ENCODE data around the gene ZXDA. TPM values are rescaled to one million over a fixed set of nuclear protein-coding genes. Genes with fewer than 3 reads are reported as not detected.

Gene ZXDA
- total RNA-seq, 2 experiments from 2014 or later = 3.8 to 4.2 TPM

GRCh38 chrX:57906790-57907189 lies 3.5 kb downstream of the ZXDA start:
- H3K36me3 Mint-ChIP-seq (ENCODE audit: low read depth) = peaks cover 5% of the 10 kb centered on the region
- CTCF ChIA-PET = no interaction called here
- H3K27me3 Mint-ChIP-seq = no peaks in the 10 kb centered on the region
- POLR2A ChIA-PET = interaction anchor here (0.9 kb wide), 1 partner anchor 321 kb away, joined by 3 read pairs; no protein-coding TSS in a partner anchor
- DNase-seq = no peak
- no peak overlapping the region for H3K27ac Mint-ChIP-seq
- peak overlapping the region; percentile 18 for H3K4me3 Mint-ChIP-seq
- H3K4me1 Mint-ChIP-seq = peaks cover 40% of the 10 kb centered on the region
- H3K9me3 Mint-ChIP-seq = no peaks in the 10 kb centered on the region

- Mint-ChIP-seq H3K27me3 (no peaks in the 10 kb centered on the region), H3K9me3 (no peaks in the 10 kb centered on the region), H3K4me3 (peak overlapping the region; percentile 66), H3K36me3 (ENCODE audit: low read depth) (peaks cover 5% of the 10 kb centered on the region), H3K4me1 (peaks cover 29% of the 10 kb centered on the region), H3K27ac (no peak overlapping the region)
- DNase-seq = no peak
- ChIA-PET CTCF (no interaction called here), POLR2A (no interaction called here)
Observed at GRCh38 chrX:57905141-57905540, 5.1 kb downstream of the ZXDA start.

- Mint-ChIP-seq H3K4me3 (no peak overlapping the region), H3K36me3 (ENCODE audit: low read depth) (peaks cover 5% of the 10 kb centered on the region), H3K4me1 (peaks cover 29% of the 10 kb centered on the region), H3K9me3 (no peaks in the 10 kb centered on the region), H3K27me3 (no peaks in the 10 kb centered on the region), H3K27ac (no peak overlapping the region)
- CTCF ChIA-PET = no interaction called here
- no peak for DNase-seq
- POLR2A ChIA-PET = no interaction called here
Observed at GRCh38 chrX:57904176-57904880, 5.9 kb downstream of the ZXDA start.

GRCh38 chrX:57902633-57903032 lies 7.6 kb downstream of the ZXDA start:
- no peak for DNase-seq
- CTCF ChIA-PET = no interaction called here
- Mint-ChIP-seq H3K4me1 (peaks cover 21% of the 10 kb centered on the region), H3K27ac (no peak overlapping the region), H3K4me3 (no peak overlapping the region), H3K27me3 (no peaks in the 10 kb centered on the region), H3K9me3 (no peaks in the 10 kb centered on the region), H3K36me3 (ENCODE audit: low read depth) (peaks cover 5% of the 10 kb centered on the region)
- POLR2A ChIA-PET = no interaction called here

- Mint-ChIP-seq H3K4me3 (no peak overlapping the region), H3K36me3 (ENCODE audit: low read depth) (peaks cover 3% of the 10 kb centered on the region), H3K27me3 (no peaks in the 10 kb centered on the region), H3K27ac (no peak overlapping the region), H3K4me1 (peaks cover 11% of the 10 kb centered on the region), H3K9me3 (no peaks in the 10 kb centered on the region)
- DNase-seq = no peak
- ChIA-PET POLR2A (no interaction called here), CTCF (no interaction called here)
Observed at GRCh38 chrX:57901466-57901865, 8.8 kb downstream of the ZXDA start.

- POLR2A ChIA-PET = no interaction called here
- Mint-ChIP-seq H3K27me3 (no peaks in the 10 kb centered on the region), H3K4me3 (no peak overlapping the region), H3K9me3 (no peaks in the 10 kb centered on the region), H3K27ac (no peak overlapping the region), H3K36me3 (ENCODE audit: low read depth) (no peaks in the 10 kb centered on the region), H3K4me1 (peaks cover 7% of the 10 kb centered on the region)
- DNase-seq = no peak
- CTCF ChIA-PET = no interaction called here
Observed at GRCh38 chrX:57900975-57901374, 9.3 kb downstream of the ZXDA start.

- Mint-ChIP-seq H3K27me3 (no peaks in the 10 kb centered on the region), H3K9me3 (no peaks in the 10 kb centered on the region), H3K27ac (no peak overlapping the region), H3K4me3 (no peak overlapping the region), H3K4me1 (peaks cover under 1% of the 10 kb centered on the region), H3K36me3 (ENCODE audit: low read depth) (no peaks in the 10 kb centered on the region)
- ChIA-PET POLR2A (no interaction called here), CTCF (no interaction called here)
- no peak for DNase-seq
Observed at GRCh38 chrX:57899906-57900305, 10.4 kb downstream of the ZXDA start.

- H3K4me1 Mint-ChIP-seq = no peaks in the 10 kb centered on the region
- H3K27me3 Mint-ChIP-seq = no peaks in the 10 kb centered on the region
- H3K9me3 Mint-ChIP-seq = no peaks in the 10 kb centered on the region
- ChIA-PET CTCF (no interaction called here), POLR2A (no interaction called here)
- no peaks in the 10 kb centered on the region for H3K36me3 Mint-ChIP-seq (ENCODE audit: low read depth)
- DNase-seq = no peak
- H3K27ac Mint-ChIP-seq = no peak overlapping the region
- no peak overlapping the region for H3K4me3 Mint-ChIP-seq
Observed at GRCh38 chrX:57899064-57899463, 11.2 kb downstream of the ZXDA start.

GRCh38 chrX:57871463-57871862 lies 38.8 kb downstream of the ZXDA start:
- H3K4me1 Mint-ChIP-seq = no peaks in the 10 kb centered on the region
- no peaks in the 10 kb centered on the region for H3K36me3 Mint-ChIP-seq (ENCODE audit: low read depth)
- CTCF ChIA-PET = no interaction called here
- H3K9me3 Mint-ChIP-seq = peaks cover 2% of the 10 kb centered on the region
- DNase-seq = no peak
- POLR2A ChIA-PET = no interaction called here
- no peak overlapping the region for H3K27ac Mint-ChIP-seq
- H3K27me3 Mint-ChIP-seq = no peaks in the 10 kb centered on the region
- no peak overlapping the region for H3K4me3 Mint-ChIP-seq

Other genes starting within 250 kb of the ZXDA start
- gene NLRP2B, start 230.2 kb downstream of the ZXDA start, total RNA-seq = not detected